SK-N-SH treated with all-trans-retinoic acid at 6 μM for 48 hours (cell line): ENCODE measurements around the gene CRYBA4.

ENCODE experiments used
- ATAC-seq: fragments of 200-7000 bp; cut with Tn5 transposase; 3 replicates; pipeline ENCODE4 v1.9.1; 2020; ENCODE audit warnings: mild to moderate bottlenecking, moderate library complexity
- ARNTL ChIP-seq: fragments of 450-650 bp; formaldehyde crosslinking; IDR thresholded peaks from 2 replicates; pipeline ENCODE4 v1.5.0; 2020; ENCODE audit warnings: low read depth, mild to moderate bottlenecking, moderate library complexity, borderline replicate concordance
- BACH2 ChIP-seq: fragments of 250-450 bp; sonication (Bioruptor Pico); IDR thresholded peaks from 2 replicates; pipeline ENCODE4 v1.9.0; 2021; ENCODE audit warnings: mild to moderate bottlenecking, borderline replicate concordance
- CREB5 ChIP-seq: fragments of 250-450 bp; sonication (Bioruptor Pico); IDR thresholded peaks from 2 replicates; pipeline ENCODE4 v1.5.1; 2020; ENCODE audit warnings: low read depth, mild to moderate bottlenecking, moderate library complexity
- CSDC2 ChIP-seq: fragments of 250-450 bp; sonication (Bioruptor Pico); IDR thresholded peaks from 2 replicates; pipeline ENCODE4 v1.5.0; 2020; ENCODE audit warnings: mild to moderate bottlenecking, moderate library complexity
- ESRRG ChIP-seq: fragments of 250-450 bp; sonication (Bioruptor Pico); IDR thresholded peaks from 2 replicates; pipeline ENCODE4 v1.6.1; 2021; ENCODE audit warnings: mild to moderate bottlenecking
- GLIS3 ChIP-seq: fragments of 250-450 bp; sonication (Bioruptor Pico); IDR thresholded peaks from 2 replicates; pipeline ENCODE4 v1.5.0; 2020; ENCODE audit warnings: mild to moderate bottlenecking, moderate library complexity
- ISL1 ChIP-seq: fragments of 250-450 bp; sonication (Bioruptor Pico); IDR thresholded peaks from 2 replicates; pipeline ENCODE4 v2.1.2; 2022; ENCODE audit warnings: mild to moderate bottlenecking, moderate library complexity
- OSR1 ChIP-seq: fragments of 250-450 bp; sonication (Bioruptor Pico); IDR thresholded peaks from 2 replicates; pipeline ENCODE4 v1.8.0; 2022; ENCODE audit warnings: moderate library complexity, mild to moderate bottlenecking, inconsistent platforms
- PATZ1 ChIP-seq: fragments of 250-450 bp; sonication (Bioruptor Pico); IDR thresholded peaks from 2 replicates; pipeline ENCODE4 v1.8.0; 2020; ENCODE audit warnings: mild to moderate bottlenecking, moderate library complexity, borderline replicate concordance
- POU6F1 ChIP-seq: fragments of 250-450 bp; sonication (Bioruptor Pico); IDR thresholded peaks from 2 replicates; pipeline ENCODE4 v1.8.0; 2021; ENCODE audit warnings: low read depth, mild to moderate bottlenecking, moderate library complexity, borderline replicate concordance
- PPARA ChIP-seq: fragments of 250-450 bp; sonication (Bioruptor Pico); IDR thresholded peaks from 2 replicates; pipeline ENCODE4 v1.5.0; 2020; ENCODE audit warnings: mild to moderate bottlenecking, borderline replicate concordance
- RARB ChIP-seq: fragments of 250-450 bp; sonication (Bioruptor Pico); IDR thresholded peaks from 2 replicates; pipeline ENCODE4 v1.8.0; 2021; ENCODE audit warnings: mild to moderate bottlenecking, moderate library complexity
- SNAI2 ChIP-seq: fragments of 250-450 bp; sonication (Bioruptor Pico); IDR thresholded peaks from 2 replicates; pipeline ENCODE4 v1.5.0; 2020; ENCODE audit warnings: mild to moderate bottlenecking, moderate library complexity
- TCF4 ChIP-seq: fragments of 250-450 bp; sonication (Bioruptor Pico); IDR thresholded peaks from 2 replicates; pipeline ENCODE4 v1.8.0; 2021; ENCODE audit warnings: mild to moderate bottlenecking, moderate library complexity, borderline replicate concordance
- TOX ChIP-seq: fragments of 250-450 bp; sonication (Bioruptor Pico); IDR thresholded peaks from 2 replicates; pipeline ENCODE4 v1.8.0; 2021; ENCODE audit warnings: mild to moderate bottlenecking, moderate library complexity, borderline replicate concordance
- ZC3H10 ChIP-seq: fragments of 250-450 bp; sonication (Bioruptor Pico); IDR thresholded peaks from 2 replicates; pipeline ENCODE4 v1.5.1; 2021; ENCODE audit warnings: mild to moderate bottlenecking, moderate library complexity
- ZFP3 ChIP-seq: fragments of 250-450 bp; sonication (Bioruptor Pico); IDR thresholded peaks from 2 replicates; pipeline ENCODE4 v1.5.0; 2020; ENCODE audit warnings: mild to moderate bottlenecking, moderate library complexity
- ZFP30 ChIP-seq: fragments of 450-650 bp; formaldehyde crosslinking; IDR thresholded peaks from 2 replicates; pipeline ENCODE4 v1.5.0; 2022; ENCODE audit warnings: mild to moderate bottlenecking, moderate library complexity
- ZNF565 ChIP-seq: fragments of 450-650 bp; formaldehyde crosslinking; conservative IDR thresholded peaks from 2 replicates; pipeline ENCODE4 v1.5.0; 2020; ENCODE audit warnings: low read depth, mild to moderate bottlenecking, moderate library complexity
- ZNF70 ChIP-seq: fragments of 450-650 bp; formaldehyde crosslinking; IDR thresholded peaks from 2 replicates; pipeline ENCODE4 v1.5.0; 2020; ENCODE audit warnings: mild to moderate bottlenecking, moderate library complexity
- ZNF8 ChIP-seq: fragments of 450-650 bp; formaldehyde crosslinking; IDR thresholded peaks from 2 replicates; pipeline ENCODE4 v1.5.0; 2020; ENCODE audit warnings: mild to moderate bottlenecking, moderate library complexity
- TF ChIP-seq, protein P1 (sequence below): fragments of 250-450 bp; sonication (Bioruptor Pico); IDR thresholded peaks from 2 replicates; pipeline ENCODE4 v1.5.1; 2021; ENCODE audit warnings: mild to moderate bottlenecking, moderate library complexity
- TF ChIP-seq, protein P2 (sequence below): fragments of 250-450 bp; sonication (Bioruptor Pico); IDR thresholded peaks from 2 replicates; pipeline ENCODE4 v1.5.0; 2020; ENCODE audit warnings: mild to moderate bottlenecking, moderate library complexity

Gene CRYBA4

DNA sequence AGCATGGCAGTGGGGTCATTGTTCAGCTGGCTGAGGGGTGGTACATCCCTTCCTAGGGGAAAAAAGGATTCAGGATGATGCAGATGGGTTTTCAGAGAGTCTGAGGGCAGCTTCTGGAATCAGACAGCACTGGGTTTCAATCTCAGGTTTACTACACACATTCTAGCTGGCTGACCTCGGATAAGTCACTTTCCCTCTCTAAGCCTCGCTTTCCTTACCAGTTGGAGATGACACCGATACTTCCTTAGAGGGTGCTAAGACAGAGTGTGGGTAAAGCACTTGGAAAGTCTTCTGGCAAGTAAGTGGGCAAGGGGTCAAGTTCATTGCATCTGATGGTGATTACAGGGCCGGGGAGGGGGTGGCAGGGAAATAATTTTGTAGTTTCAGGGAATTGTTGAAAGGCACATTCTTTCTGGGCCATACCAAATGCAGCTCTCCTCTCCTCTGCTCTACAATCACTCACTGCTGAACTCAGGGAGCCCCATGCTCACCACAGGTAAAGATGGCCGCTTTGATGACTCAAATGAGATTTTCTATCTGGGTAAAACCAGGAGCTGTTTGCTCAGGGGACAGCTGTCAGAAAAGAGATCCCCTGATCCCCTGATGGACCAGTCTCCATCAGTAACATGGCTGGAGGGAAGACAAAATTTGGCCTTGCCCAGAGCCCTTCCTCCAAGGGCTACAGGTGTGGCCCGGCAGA is 29.1 kb downstream of the CRYBA4 start:
- TF ChIP-seq ZFP3 (CRISPR knock-in tag), result no peak
- no peak for TF ChIP-seq ZFP30
- TF ChIP-seq, protein P1, sequence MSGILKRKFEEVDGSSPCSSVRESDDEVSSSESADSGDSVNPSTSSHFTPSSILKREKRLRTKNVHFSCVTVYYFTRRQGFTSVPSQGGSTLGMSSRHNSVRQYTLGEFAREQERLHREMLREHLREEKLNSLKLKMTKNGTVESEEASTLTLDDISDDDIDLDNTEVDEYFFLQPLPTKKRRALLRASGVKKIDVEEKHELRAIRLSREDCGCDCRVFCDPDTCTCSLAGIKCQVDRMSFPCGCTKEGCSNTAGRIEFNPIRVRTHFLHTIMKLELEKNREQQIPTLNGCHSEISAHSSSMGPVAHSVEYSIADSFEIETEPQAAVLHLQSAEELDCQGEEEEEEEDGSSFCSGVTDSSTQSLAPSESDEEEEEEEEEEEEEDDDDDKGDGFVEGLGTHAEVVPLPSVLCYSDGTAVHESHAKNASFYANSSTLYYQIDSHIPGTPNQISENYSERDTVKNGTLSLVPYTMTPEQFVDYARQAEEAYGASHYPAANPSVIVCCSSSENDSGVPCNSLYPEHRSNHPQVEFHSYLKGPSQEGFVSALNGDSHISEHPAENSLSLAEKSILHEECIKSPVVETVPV (CRISPR knock-in tag), result no peak
- no peak for TF ChIP-seq TOX (CRISPR knock-in tag)
- TF ChIP-seq CSDC2 (CRISPR knock-in tag), result no peak
- no peak for TF ChIP-seq ZC3H10 (CRISPR knock-in tag)
- no peak for TF ChIP-seq ISL1
- TF ChIP-seq ESRRG, result no peak
- TF ChIP-seq ZNF565, result no peak
- TF ChIP-seq TCF4 (CRISPR knock-in tag), result no peak
- no peak for TF ChIP-seq PPARA (CRISPR knock-in tag)
- no peak for TF ChIP-seq RARB (CRISPR knock-in tag)
- TF ChIP-seq OSR1 (CRISPR knock-in tag), result no peak
- TF ChIP-seq PATZ1, result no peak
- TF ChIP-seq, protein P2, sequence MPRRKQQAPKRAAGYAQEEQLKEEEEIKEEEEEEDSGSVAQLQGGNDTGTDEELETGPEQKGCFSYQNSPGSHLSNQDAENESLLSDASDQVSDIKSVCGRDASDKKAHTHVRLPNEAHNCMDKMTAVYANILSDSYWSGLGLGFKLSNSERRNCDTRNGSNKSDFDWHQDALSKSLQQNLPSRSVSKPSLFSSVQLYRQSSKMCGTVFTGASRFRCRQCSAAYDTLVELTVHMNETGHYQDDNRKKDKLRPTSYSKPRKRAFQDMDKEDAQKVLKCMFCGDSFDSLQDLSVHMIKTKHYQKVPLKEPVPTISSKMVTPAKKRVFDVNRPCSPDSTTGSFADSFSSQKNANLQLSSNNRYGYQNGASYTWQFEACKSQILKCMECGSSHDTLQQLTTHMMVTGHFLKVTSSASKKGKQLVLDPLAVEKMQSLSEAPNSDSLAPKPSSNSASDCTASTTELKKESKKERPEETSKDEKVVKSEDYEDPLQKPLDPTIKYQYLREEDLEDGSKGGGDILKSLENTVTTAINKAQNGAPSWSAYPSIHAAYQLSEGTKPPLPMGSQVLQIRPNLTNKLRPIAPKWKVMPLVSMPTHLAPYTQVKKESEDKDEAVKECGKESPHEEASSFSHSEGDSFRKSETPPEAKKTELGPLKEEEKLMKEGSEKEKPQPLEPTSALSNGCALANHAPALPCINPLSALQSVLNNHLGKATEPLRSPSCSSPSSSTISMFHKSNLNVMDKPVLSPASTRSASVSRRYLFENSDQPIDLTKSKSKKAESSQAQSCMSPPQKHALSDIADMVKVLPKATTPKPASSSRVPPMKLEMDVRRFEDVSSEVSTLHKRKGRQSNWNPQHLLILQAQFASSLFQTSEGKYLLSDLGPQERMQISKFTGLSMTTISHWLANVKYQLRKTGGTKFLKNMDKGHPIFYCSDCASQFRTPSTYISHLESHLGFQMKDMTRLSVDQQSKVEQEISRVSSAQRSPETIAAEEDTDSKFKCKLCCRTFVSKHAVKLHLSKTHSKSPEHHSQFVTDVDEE (CRISPR knock-in tag), result no peak
- no peak for TF ChIP-seq CREB5 (CRISPR knock-in tag)
- ATAC-seq, result no peak

DNA sequence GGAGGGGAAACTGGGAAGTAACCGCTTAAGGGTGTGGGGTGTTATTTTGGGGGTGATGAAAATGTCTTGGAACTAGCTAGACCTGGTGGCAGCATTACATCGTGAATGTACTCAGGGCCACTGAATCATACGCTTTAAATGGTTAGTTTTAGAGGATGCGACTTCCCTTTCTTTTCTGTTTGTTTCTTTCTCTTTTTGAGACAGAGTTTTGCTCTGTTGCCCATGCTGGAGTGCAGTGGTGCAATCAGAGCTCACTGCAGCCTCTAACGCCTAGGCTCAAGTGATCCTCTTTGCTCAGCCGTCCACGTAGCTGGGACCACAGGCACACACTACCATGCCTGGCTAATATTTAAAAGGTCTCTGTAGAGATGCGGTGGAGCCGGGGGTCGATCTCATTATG is 30.1 kb downstream of the CRYBA4 start:
- no peak for ATAC-seq
- TF ChIP-seq ESRRG, result no peak
- TF ChIP-seq POU6F1, result no peak
- TF ChIP-seq, protein P2 (CRISPR knock-in tag), result no peak
- TF ChIP-seq PPARA (CRISPR knock-in tag), result no peak
- no peak for TF ChIP-seq PATZ1
- TF ChIP-seq ZFP30, result no peak
- no peak for TF ChIP-seq ZNF8 (CRISPR knock-in tag)
- TF ChIP-seq BACH2, result no peak
- TF ChIP-seq GLIS3 (CRISPR knock-in tag), result no peak
- TF ChIP-seq, protein P1 (CRISPR knock-in tag), result no peak
- TF ChIP-seq TCF4 (CRISPR knock-in tag), result no peak
- no peak for TF ChIP-seq ZC3H10 (CRISPR knock-in tag)
- TF ChIP-seq RARB (CRISPR knock-in tag), result no peak
- no peak for TF ChIP-seq SNAI2 (CRISPR knock-in tag)
- TF ChIP-seq ZNF70 (CRISPR knock-in tag), result no peak
- TF ChIP-seq ISL1, result no peak
- no peak for TF ChIP-seq ZNF565
- TF ChIP-seq ARNTL, result no peak
- TF ChIP-seq TOX (CRISPR knock-in tag), result no peak
- TF ChIP-seq, all 23 proteins: peak for 0
